ENCODE measurements around the gene UBL4B.

Gene UBL4B

DNA sequence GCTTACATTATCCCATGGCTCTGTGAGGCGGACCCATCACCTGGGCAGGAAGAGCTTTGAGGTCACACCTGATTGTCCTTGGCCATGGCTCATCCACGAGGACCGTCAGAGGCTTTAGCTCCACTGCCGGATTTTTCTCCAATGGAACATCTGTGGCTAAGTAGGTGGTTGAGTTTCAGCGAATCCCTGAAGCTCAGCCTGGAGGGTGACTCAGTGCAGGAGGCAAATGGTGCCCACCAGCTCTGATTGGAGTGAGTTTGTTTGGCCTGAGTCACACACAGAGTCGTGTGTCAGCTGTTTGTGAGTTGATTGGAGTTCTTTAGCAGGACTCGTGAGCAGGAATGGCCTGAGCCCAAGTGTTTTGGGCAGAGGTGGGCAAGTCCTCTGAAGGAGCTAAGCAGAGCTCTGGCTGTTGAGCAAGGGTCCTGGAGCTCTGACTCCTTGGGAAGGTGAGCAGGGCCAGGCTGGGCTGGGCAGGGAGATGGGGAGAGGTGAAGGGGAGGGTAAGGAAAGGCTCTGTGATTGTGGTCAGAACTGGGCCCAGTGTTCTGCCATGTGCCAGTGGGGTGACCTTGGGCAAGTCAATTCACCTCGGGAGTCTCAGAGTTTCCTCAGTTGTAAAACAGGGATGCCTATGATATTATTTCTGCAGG lies 40.0 kb downstream of the UBL4B start:
- DNase-seq (ENCODE audit: low read depth in 1 of 2, low spot score in 1 of 2) = no peak

DNA sequence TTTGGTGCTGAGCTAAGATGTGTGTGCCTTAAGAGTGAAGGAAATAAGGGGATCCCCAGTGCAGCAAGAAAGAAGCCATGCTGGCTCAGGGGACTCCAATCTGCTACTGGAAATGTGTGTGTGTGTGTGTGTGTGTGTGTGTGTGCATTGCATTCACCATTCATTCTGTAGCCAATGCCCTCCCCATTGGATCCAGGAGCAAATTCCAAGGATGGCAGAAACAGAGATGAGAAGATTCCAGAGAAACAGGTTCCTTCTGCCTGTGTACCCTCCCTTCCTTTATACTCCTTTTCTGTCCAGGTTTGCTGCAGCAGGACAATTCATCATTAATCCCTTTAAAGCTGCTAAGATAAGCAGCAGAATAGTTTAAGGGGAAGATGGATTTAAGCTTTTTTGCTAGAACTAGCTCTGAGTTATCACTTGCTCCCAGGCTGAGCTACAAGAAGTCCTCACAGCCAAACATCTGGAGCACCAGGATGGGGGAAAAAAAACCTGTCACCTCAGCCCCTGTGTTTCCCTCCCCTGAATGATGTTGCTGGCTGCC lies 41.2 kb downstream of the UBL4B start:
- no peak for DNase-seq (ENCODE audit: low read depth in 1 of 2, low spot score in 1 of 2)

DNA sequence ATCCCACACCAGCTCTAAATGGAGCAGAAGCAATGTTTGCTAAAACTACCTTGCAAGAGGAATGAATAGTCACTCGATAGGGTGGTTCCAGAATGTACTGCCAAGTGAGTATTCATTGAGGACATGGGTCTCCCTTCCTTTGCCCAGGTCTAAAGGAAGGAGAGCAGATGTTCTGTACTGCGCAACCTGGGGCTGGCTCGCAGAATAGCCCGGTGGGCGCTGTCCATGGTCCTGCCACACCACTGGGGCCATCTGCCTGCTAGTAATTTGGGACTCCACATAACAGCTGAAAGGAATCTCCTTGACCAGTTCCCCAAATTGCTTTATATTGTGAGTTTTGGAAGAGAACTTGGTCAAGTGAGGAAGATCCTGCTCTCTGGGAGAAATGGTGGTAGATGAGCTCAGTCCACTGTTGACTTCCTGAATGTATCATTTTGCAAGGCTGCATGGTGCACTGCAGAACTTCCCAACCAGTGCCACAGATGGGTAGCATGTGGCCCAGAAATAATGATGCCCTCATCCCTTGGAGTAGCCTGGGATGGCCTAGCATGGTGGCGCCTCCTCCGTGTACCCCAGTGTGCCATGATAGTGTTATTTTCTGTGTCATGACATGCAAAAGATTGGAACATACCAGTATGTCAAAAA lies 43.8 kb downstream of the UBL4B start:
- DNase-seq (ENCODE audit: low read depth in 1 of 2, low spot score in 1 of 2) = peak in 1 of 2 donors; percentile 19

DNA sequence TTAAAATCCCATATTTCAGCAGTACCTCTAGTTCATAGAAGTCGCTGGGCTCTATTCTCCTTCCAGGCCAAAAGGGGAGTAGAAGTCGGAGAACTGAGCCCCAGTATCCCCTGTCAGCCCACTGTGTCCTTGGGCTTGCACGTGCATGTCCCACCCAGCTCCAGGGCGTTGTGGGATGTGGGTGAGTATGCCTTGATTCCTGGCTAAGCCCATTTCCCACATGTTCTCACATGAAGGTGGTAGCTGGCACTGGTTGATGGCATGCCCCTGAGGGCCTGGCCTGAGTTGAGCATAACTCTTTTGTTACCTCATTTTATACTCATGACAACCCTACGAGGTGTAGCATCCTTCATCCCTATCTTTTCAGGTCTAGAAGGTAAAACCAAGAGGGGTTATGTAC lies 46.0 kb downstream of the UBL4B start:
- no peak for DNase-seq (ENCODE audit: low read depth in 1 of 2, low spot score in 1 of 2)

DNA sequence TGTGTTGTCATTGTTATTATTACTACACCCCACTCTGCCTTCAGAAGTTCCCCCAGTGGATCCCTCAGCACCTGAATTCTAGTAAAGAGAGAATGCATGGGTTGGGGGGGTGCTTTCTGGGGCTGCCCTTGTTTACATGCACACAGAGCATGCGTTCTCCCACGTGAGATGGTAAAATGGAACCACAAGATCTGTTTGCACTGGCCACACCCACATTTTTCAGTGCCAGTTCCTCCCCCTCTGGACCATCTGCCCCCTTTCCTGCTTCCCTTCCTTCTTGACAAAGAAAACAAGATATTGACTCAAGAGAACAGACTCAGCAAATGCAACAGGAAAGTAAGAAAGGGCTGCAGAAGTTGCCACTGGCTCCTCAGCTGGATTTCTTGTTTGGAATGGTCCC lies 46.9 kb downstream of the UBL4B start:
- DNase-seq (ENCODE audit: low read depth in 1 of 2, low spot score in 1 of 2) = no peak

GRCh38 chr1:110160538-110161100 lies 48.4 kb downstream of the UBL4B start:
- no peak for DNase-seq (ENCODE audit: low read depth in 1 of 2, low spot score in 1 of 2)

- no peak for DNase-seq (ENCODE audit: low read depth in 1 of 2, low spot score in 1 of 2)
Measured at GRCh38 chr1:110161165-110161564, 48.9 kb downstream of the UBL4B start.

DNA sequence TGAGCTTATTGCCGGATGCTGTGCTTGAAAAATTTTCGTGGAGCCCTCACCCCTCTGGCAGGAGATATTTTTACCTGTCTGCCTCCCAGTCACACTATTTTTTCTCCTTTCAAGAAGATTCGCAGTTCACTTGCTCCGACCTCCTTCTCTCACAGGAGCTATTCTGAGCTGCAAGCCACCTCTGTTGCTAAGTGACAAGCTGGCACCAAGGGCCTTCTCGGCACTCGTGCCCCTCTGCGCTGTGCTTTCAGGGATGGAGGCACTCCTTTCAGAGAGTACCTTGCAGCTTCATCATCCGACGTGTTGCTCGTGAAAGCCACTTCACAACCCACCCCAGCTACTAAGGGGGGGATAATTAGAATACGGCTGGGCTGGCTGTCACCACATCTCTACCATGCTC lies 49.6 kb downstream of the UBL4B start:
- no peak for DNase-seq (ENCODE audit: low read depth in 1 of 2, low spot score in 1 of 2)
